Measurements from ENCODE around the gene MEAF6. TPM values are rescaled to one million over a fixed set of nuclear protein-coding genes. Genes with fewer than 3 reads are reported as not detected.
"Not testable (repeated sequence)": the region's sequence is repeated elsewhere in the genome, so short reads cannot be mapped to it uniquely, and the experiment has no call there.

MEAF6 gene
- 10 to 100 TPM; 97.9 to 98.2 TPM for total RNA-seq
- polyA plus RNA-seq = 100 to 1,000 TPM; 132 to 221 TPM

GRCh38 chr1:37514350-37515184 is at the start of gene MEAF6:
Gene MEAF6, minus strand, starts transcription at chr1:37514766. Its CDS starts 20 bp downstream, at chr1:37514746.
- Histone ChIP-seq H3K36me3 (ENCODE audit: insufficient read depth, low read length) (no peaks in the 10 kb centered on the region), H3K27me3 (ENCODE audit: insufficient read depth, low read length) (no peaks in the 10 kb centered on the region), H3K27ac (ENCODE audit: low read depth, low read length) (peak within 1 kb of the TSS; percentile 82), H3K4me1 (ENCODE audit: insufficient read depth, low read length) (peaks cover 34% of the 10 kb centered on the region), H3K9me3 (ENCODE audit: control insufficient read depth in 1 of 2, low read length in 2 of 2) (no peaks in the 10 kb centered on the region), H3K4me3 (ENCODE audit: low read length in 2 of 2) (peak within 1 kb of the TSS; percentile 74)
- peak; percentile 81 to 88 (median 85) for DNase-seq
- POLR2A ChIA-PET (ENCODE audit: partially characterized antibody) = interaction anchor here (0.6 to 5.0 kb wide), 25 partner anchors 9 to 1050 kb away, joined by 3 to 131 read pairs (median 5); partner anchors contain the start of genes C1orf122, CDCA8, GNL2 and MRPS15
- H3K27me3 Mint-ChIP-seq = no peaks in the 10 kb centered on the region
- CTCF ChIA-PET (ENCODE audit: partially characterized antibody) = interaction anchor here (0.6 to 3.6 kb wide), 22 partner anchors 9 to 345 kb away, joined by 3 to 20 read pairs (median 7); partner anchors contain the start of genes CDCA8, MTF1 and SNIP1
- peaks cover 12 to 30% of the 10 kb centered on the region in 2 donors for H3K36me3 Mint-ChIP-seq
- peaks cover 27 to 49% (median 38%) of the 10 kb centered on the region in 4 donors for H3K4me1 Mint-ChIP-seq
- peak within 1 kb of the TSS; percentile 97 to 99 (median 98) for H3K4me3 Mint-ChIP-seq
- peak within 1 kb of the TSS; percentile 96 to 99 (median 99) for H3K27ac Mint-ChIP-seq
- intact Hi-C loops (cut with micrococcal nuclease) = loop anchor here (1.0 to 2.0 kb wide), 5 partner anchors 40 to 168 kb away; partner anchors contain the start of genes GNL2, SNIP1 and ZC3H12A
- no peaks in the 10 kb centered on the region for H3K9me3 Mint-ChIP-seq

- Mint-ChIP-seq H3K36me3 (peaks cover 24 to 41% of the 10 kb centered on the region in 2 donors), H3K9me3 (no peaks in the 10 kb centered on the region), H3K27me3 (no peaks in the 10 kb centered on the region), H3K27ac (no peak overlapping the region), H3K4me3 (no peak overlapping the region), H3K4me1 (peaks cover 0 to 1% (median 0%) of the 10 kb centered on the region in 4 donors)
- no peaks in the 10 kb centered on the region for H3K27me3 ChIP-seq (ENCODE audit: insufficient read depth, low read length)
- no peak overlapping the region for H3K27ac ChIP-seq (ENCODE audit: low read depth, low read length)
- no peak overlapping the region for H3K4me3 ChIP-seq (ENCODE audit: low read length in 2 of 2)
- intact Hi-C loops (cut with micrococcal nuclease) = no loop called here
- no peaks in the 10 kb centered on the region for H3K4me1 ChIP-seq (ENCODE audit: insufficient read depth, low read length)
- POLR2A ChIA-PET (ENCODE audit: partially characterized antibody) = no interaction called here
- H3K9me3 ChIP-seq (ENCODE audit: control insufficient read depth in 1 of 2, low read length in 2 of 2) = no peaks in the 10 kb centered on the region
- peaks cover 27% of the 10 kb centered on the region for H3K36me3 ChIP-seq (ENCODE audit: insufficient read depth, low read length)
- no peak for DNase-seq
- CTCF ChIA-PET (ENCODE audit: partially characterized antibody) = interaction anchor here (1.5 to 1.9 kb wide), 2 partner anchors 19 to 118 kb away, joined by 3 to 9 read pairs; no protein-coding TSS in a partner anchor
These were observed 48.4 kb upstream of the MEAF6 start for GRCh38 chr1:37562984-37563383.

GRCh38 chr1:37561133-37562132 is 46.9 kb upstream of the MEAF6 start:
- H3K27me3 Mint-ChIP-seq = no peaks in the 10 kb centered on the region
- no peak overlapping the region for H3K27ac ChIP-seq (ENCODE audit: low read depth, low read length)
- H3K4me1 ChIP-seq (ENCODE audit: insufficient read depth, low read length) = no peaks in the 10 kb centered on the region
- CTCF ChIA-PET (ENCODE audit: partially characterized antibody) = interaction anchor here (0.6 to 1.9 kb wide), 3 partner anchors 20 to 120 kb away, joined by 3 to 9 read pairs (median 3); no protein-coding TSS in a partner anchor
- POLR2A ChIA-PET (ENCODE audit: partially characterized antibody) = no interaction called here
- H3K4me3 Mint-ChIP-seq = no peak overlapping the region
- DNase-seq = peak in 4 of 5 donors; percentile 16 to 36 (median 24)
- peaks cover 11% of the 10 kb centered on the region for H3K36me3 ChIP-seq (ENCODE audit: insufficient read depth, low read length)
- peaks cover 12 to 25% of the 10 kb centered on the region in 2 donors for H3K36me3 Mint-ChIP-seq
- H3K9me3 ChIP-seq (ENCODE audit: control insufficient read depth in 1 of 2, low read length in 2 of 2) = no peaks in the 10 kb centered on the region
- no peaks in the 10 kb centered on the region for H3K9me3 Mint-ChIP-seq
- intact Hi-C loops (cut with micrococcal nuclease) = loop anchor here (1.0 kb wide), 1 partner anchor 121 kb away; no protein-coding TSS in a partner anchor
- H3K4me1 Mint-ChIP-seq = peaks cover 0 to 1% (median 0%) of the 10 kb centered on the region in 4 donors
- peak overlapping the region in 3 of 7 donors; percentile 23 to 82 (median 81) for H3K27ac Mint-ChIP-seq
- H3K27me3 ChIP-seq (ENCODE audit: insufficient read depth, low read length) = no peaks in the 10 kb centered on the region
- no peak overlapping the region for H3K4me3 ChIP-seq (ENCODE audit: low read length in 2 of 2)

GRCh38 chr1:37560401-37561132 is 46.0 kb upstream of the MEAF6 start:
- ChIA-PET POLR2A (ENCODE audit: partially characterized antibody) (no interaction called here), CTCF (ENCODE audit: partially characterized antibody) (interaction anchor here (0.6 kb wide), 1 partner anchor 20 kb away, joined by 3 read pairs; no protein-coding TSS in a partner anchor)
- Histone ChIP-seq H3K27ac (ENCODE audit: low read depth, low read length) (no peak overlapping the region), H3K27me3 (ENCODE audit: insufficient read depth, low read length) (no peaks in the 10 kb centered on the region), H3K4me3 (ENCODE audit: low read length in 2 of 2) (no peak overlapping the region), H3K4me1 (ENCODE audit: insufficient read depth, low read length) (no peaks in the 10 kb centered on the region), H3K36me3 (ENCODE audit: insufficient read depth, low read length) (peaks cover 3% of the 10 kb centered on the region), H3K9me3 (ENCODE audit: control insufficient read depth in 1 of 2, low read length in 2 of 2) (no peaks in the 10 kb centered on the region)
- H3K4me1 Mint-ChIP-seq = peaks cover 0 to 1% (median 0%) of the 10 kb centered on the region in 4 donors
- peaks cover 9 to 17% of the 10 kb centered on the region in 2 donors for H3K36me3 Mint-ChIP-seq
- no peak overlapping the region for H3K4me3 Mint-ChIP-seq
- intact Hi-C loops (cut with micrococcal nuclease) = loop anchor here (1.0 kb wide), 1 partner anchor 122 kb away; no protein-coding TSS in a partner anchor
- H3K9me3 Mint-ChIP-seq = no peaks in the 10 kb centered on the region
- H3K27me3 Mint-ChIP-seq = no peaks in the 10 kb centered on the region
- DNase-seq = no peak
- H3K27ac Mint-ChIP-seq = no peak overlapping the region

- H3K9me3 ChIP-seq (ENCODE audit: control insufficient read depth in 1 of 2, low read length in 2 of 2); CTCF ChIA-PET (ENCODE audit: partially characterized antibody); H3K27me3 ChIP-seq (ENCODE audit: insufficient read depth, low read length); H3K27me3 Mint-ChIP-seq; H3K4me1 Mint-ChIP-seq; H3K9me3 Mint-ChIP-seq; H3K4me3 Mint-ChIP-seq; intact Hi-C loops (cut with micrococcal nuclease); POLR2A ChIA-PET (ENCODE audit: partially characterized antibody); H3K27ac Mint-ChIP-seq; H3K4me1 ChIP-seq (ENCODE audit: insufficient read depth, low read length); DNase-seq; H3K36me3 ChIP-seq (ENCODE audit: insufficient read depth, low read length); H3K27ac ChIP-seq (ENCODE audit: low read depth, low read length); H3K4me3 ChIP-seq (ENCODE audit: low read length in 2 of 2): not testable (repeated sequence)
- H3K36me3 Mint-ChIP-seq = peaks cover 4 to 11% of the 10 kb centered on the region in 2 donors
These were observed 45.4 kb upstream of the MEAF6 start for GRCh38 chr1:37559957-37560379.

GRCh38 chr1:37559080-37559479 is 44.5 kb upstream of the MEAF6 start:
- POLR2A ChIA-PET (ENCODE audit: partially characterized antibody) = no interaction called here
- CTCF ChIA-PET (ENCODE audit: partially characterized antibody) = no interaction called here
- Mint-ChIP-seq H3K36me3 (peaks cover 2 to 6% of the 10 kb centered on the region in 2 donors), H3K9me3 (no peaks in the 10 kb centered on the region), H3K4me3 (no peak overlapping the region), H3K27ac (no peak overlapping the region), H3K27me3 (no peaks in the 10 kb centered on the region), H3K4me1 (peaks cover 2 to 7% (median 3%) of the 10 kb centered on the region in 4 donors)
- H3K36me3 ChIP-seq (ENCODE audit: insufficient read depth, low read length) = no peaks in the 10 kb centered on the region
- no peaks in the 10 kb centered on the region for H3K27me3 ChIP-seq (ENCODE audit: insufficient read depth, low read length)
- H3K4me1 ChIP-seq (ENCODE audit: insufficient read depth, low read length) = no peaks in the 10 kb centered on the region
- H3K4me3 ChIP-seq (ENCODE audit: low read length in 2 of 2) = no peak overlapping the region
- intact Hi-C loops (cut with micrococcal nuclease) = no loop called here
- no peak for DNase-seq
- H3K9me3 ChIP-seq (ENCODE audit: control insufficient read depth in 1 of 2, low read length in 2 of 2) = no peaks in the 10 kb centered on the region
- H3K27ac ChIP-seq (ENCODE audit: low read depth, low read length) = no peak overlapping the region
